Upper lobe of left lung (tissue), 6 donors: ENCODE data around the gene DGKI. TPM values are rescaled to one million over a fixed set of nuclear protein-coding genes. Genes with fewer than 3 reads are reported as not detected.

Experiments used
- ATAC-seq, 2 donors: fragments of 200-7000 bp; cut with Tn5 transposase; one replicate each; pipeline ENCODE4 v1.9.1; 2022; ENCODE audit warnings: mild to moderate bottlenecking in 2 of 2, moderate library complexity in 2 of 2; ENCODE audit not compliant: low FRiP score in 2 of 2
- DNase-seq, 2 donors: peaks; one replicate each; pipeline ENCODE4 v3.0.0-alpha.2; 2019 to 2020
- H3K27ac ChIP-seq, 4 donors: fragments of 200-600 bp; sonication (generic); one replicate each; pipeline ENCODE4 v1.5.1; 2016 to 2019
- H3K27me3 ChIP-seq, 4 donors: fragments of 200-600 bp; sonication (generic); one replicate each; pipeline ENCODE4 v1.5.1; 2017 to 2019
- H3K36me3 ChIP-seq, 4 donors: fragments of 200-600 bp; sonication (generic); one replicate each; pipeline ENCODE4 v1.5.1; 2016 to 2019
- H3K4me1 ChIP-seq, 4 donors: fragments of 200-600 bp; sonication (generic); one replicate each; pipeline ENCODE4 v1.5.1; 2018 to 2019
- H3K4me3 ChIP-seq, 4 donors: fragments of 200-600 bp; sonication (generic); one replicate each; pipeline ENCODE4 v1.5.1; 2017 to 2019; ENCODE audit warnings: mild to moderate bottlenecking in 2 of 4, moderate library complexity in 1 of 4
- H3K9me3 ChIP-seq, 4 donors: fragments of 200-600 bp; sonication (generic); one replicate each; pipeline ENCODE4 v1.5.1; 2018 to 2019
- CTCF ChIP-seq, 6 experiments: fragments of 450-650 bp in 4 of 6; fragments of 200-600 bp in 2 of 6; sonication (generic) in 2 of 6; IDR thresholded peaks; one replicate each; pipeline ENCODE4 v1.5.1; 2016 to 2019; ENCODE audit warnings: antibody characterized with exemption in 6 of 6
- EP300 ChIP-seq, 4 donors: sonication (generic); formaldehyde crosslinking; IDR thresholded peaks; one replicate each; pipeline ENCODE4 v1.5.1; 2017; ENCODE audit warnings: antibody characterized with exemption in 4 of 4, control low read depth in 2 of 4
- POLR2A ChIP-seq, 4 donors: fragments of 450-650 bp; IDR thresholded peaks; one replicate each; pipeline ENCODE4 v1.5.1; 2016 to 2017; ENCODE audit warnings: antibody characterized with exemption in 4 of 4, mild to moderate bottlenecking in 2 of 4
- POLR2AphosphoS5 ChIP-seq, 2 donors: sonication (generic); formaldehyde crosslinking; IDR thresholded peaks; one replicate each; pipeline ENCODE4 v1.5.1; 2017; ENCODE audit warnings: antibody characterized with exemption in 2 of 2
- WGBS, 2 donors: methylation state at CpG; one replicate each; pipeline ENCODE4 v1.1.5; 2017 to 2018; 5-methylcytosine and 5-hydroxymethylcytosine counted together
- total RNA-seq, 6 donors: library from RNA; depleted of rRNA in 4 of 6; stranded (reverse); fragments of >200 nt in 4 of 6; gene quantifications; one replicate each; pipeline versions ENCODE4 v1.1.0 to v1.2.1, GENCODE V29; 2016 to 2021
- donor health status: DM: no; HTN: no; CAD: no; lungs with moderate emphysema.
- donor health status: DM: no; HTN: yes; CAD: no; lungs with severe emphysema.

DGKI gene
- total RNA-seq, 6 donors from 2014 or later = under 0.01 to 4.5 (median 0.34) TPM; not detected in 1

GRCh38 chr7:137741443-137741842, 105.3 kb downstream of the DGKI start:
- Histone ChIP-seq H3K36me3 (no peaks in the 10 kb centered on the region), H3K27me3 (no peaks in the 10 kb centered on the region), H3K27ac (no peak overlapping the region), H3K4me3 (no peak overlapping the region), H3K4me1 (no peaks in the 10 kb centered on the region), H3K9me3 (no peaks in the 10 kb centered on the region)
- 87 to 93% methylated on average over 2 of the region's 2 CpGs for WGBS, 2 donors
- DNase-seq (no peak), ATAC-seq (no peak)
- TF ChIP-seq EP300 (IDR thresholded peaks at IDR 0.05) (no peak), POLR2A (IDR thresholded peaks at IDR 0.05) (no peak), CTCF (IDR thresholded peaks at IDR 0.05) (no peak), POLR2AphosphoS5 (IDR thresholded peaks at IDR 0.05) (no peak)

GRCh38 chr7:137734221-137734620, 112.6 kb downstream of the DGKI start:
- ATAC-seq (no peak), DNase-seq (no peak)
- no peaks in the 10 kb centered on the region for H3K4me1 ChIP-seq
- H3K27me3 ChIP-seq = no peaks in the 10 kb centered on the region
- no peak overlapping the region for H3K4me3 ChIP-seq
- TF ChIP-seq POLR2AphosphoS5 (IDR thresholded peaks at IDR 0.05) (no peak), EP300 (IDR thresholded peaks at IDR 0.05) (no peak), CTCF (IDR thresholded peaks at IDR 0.05) (no peak), POLR2A (IDR thresholded peaks at IDR 0.05) (no peak)
- H3K27ac ChIP-seq = no peak overlapping the region
- H3K36me3 ChIP-seq = no peaks in the 10 kb centered on the region
- H3K9me3 ChIP-seq = no peaks in the 10 kb centered on the region
- WGBS, 2 donors = 66% methylated on average over 5 of the region's 5 CpGs

- no peaks in the 10 kb centered on the region for H3K4me1 ChIP-seq
- H3K9me3 ChIP-seq = no peaks in the 10 kb centered on the region
- no peak overlapping the region for H3K27ac ChIP-seq
- H3K27me3 ChIP-seq = no peaks in the 10 kb centered on the region
- no peak for TF ChIP-seq POLR2A (IDR thresholded peaks at IDR 0.05)
- TF ChIP-seq POLR2AphosphoS5 (IDR thresholded peaks at IDR 0.05) = no peak
- no peak for TF ChIP-seq CTCF (IDR thresholded peaks at IDR 0.05)
- no peak for TF ChIP-seq EP300 (IDR thresholded peaks at IDR 0.05)
- no peak for DNase-seq
- no peak overlapping the region for H3K4me3 ChIP-seq
- ATAC-seq = no peak
- H3K36me3 ChIP-seq = no peaks in the 10 kb centered on the region
- 76 to 90% methylated on average over 2 of the region's 2 CpGs for WGBS, 2 donors
Observed at GRCh38 chr7:137732168-137732567, 114.6 kb downstream of the DGKI start.

GRCh38 chr7:137731436-137731835, 115.3 kb downstream of the DGKI start:
- DNase-seq (no peak), ATAC-seq (no peak)
- WGBS, 2 donors = 80 to 92% methylated on average over 5 of the region's 5 CpGs
- Histone ChIP-seq H3K4me1 (no peaks in the 10 kb centered on the region), H3K27ac (no peak overlapping the region), H3K27me3 (no peaks in the 10 kb centered on the region), H3K36me3 (no peaks in the 10 kb centered on the region), H3K9me3 (no peaks in the 10 kb centered on the region), H3K4me3 (no peak overlapping the region)
- TF ChIP-seq CTCF (IDR thresholded peaks at IDR 0.05) (no peak), POLR2AphosphoS5 (IDR thresholded peaks at IDR 0.05) (no peak), EP300 (IDR thresholded peaks at IDR 0.05) (no peak), POLR2A (IDR thresholded peaks at IDR 0.05) (no peak)

GRCh38 chr7:137728426-137728825, 118.3 kb downstream of the DGKI start:
- WGBS, 2 donors = 82 to 95% methylated on average over 1 of the region's 1 CpG
- TF ChIP-seq EP300 (IDR thresholded peaks at IDR 0.05) (no peak), POLR2A (IDR thresholded peaks at IDR 0.05) (no peak), POLR2AphosphoS5 (IDR thresholded peaks at IDR 0.05) (no peak), CTCF (IDR thresholded peaks at IDR 0.05) (no peak)
- no peak for DNase-seq
- Histone ChIP-seq H3K27ac (no peak overlapping the region), H3K36me3 (no peaks in the 10 kb centered on the region), H3K4me1 (no peaks in the 10 kb centered on the region), H3K9me3 (no peaks in the 10 kb centered on the region), H3K27me3 (no peaks in the 10 kb centered on the region), H3K4me3 (no peak overlapping the region)
- no peak for ATAC-seq
